Measurements from ENCODE around the gene NR4A1.
A peak's percentile ranks its signal among the peaks of the same experiment; 100 is the strongest.
"Not testable (repeated sequence)": the region's sequence is repeated elsewhere in the genome, so short reads cannot be mapped to it uniquely, and the experiment has no call there.

NR4A1 gene

GRCh38 chr12:52090291-52090690 is 39.0 kb downstream of the NR4A1 start:
- H3K27ac Mint-ChIP-seq = no peak overlapping the region
- H3K27me3 Mint-ChIP-seq = peaks cover 65% of the 10 kb centered on the region
- no peaks in the 10 kb centered on the region for H3K4me1 Mint-ChIP-seq (ENCODE audit: low read depth)
- H3K4me3 Mint-ChIP-seq = no peak overlapping the region
- no peaks in the 10 kb centered on the region for H3K9me3 Mint-ChIP-seq
- intact Hi-C loops (cut with micrococcal nuclease) = no loop called here
- no peaks in the 10 kb centered on the region for H3K36me3 Mint-ChIP-seq (ENCODE audit: low read depth)

GRCh38 chr12:52091061-52091460 is 39.8 kb downstream of the NR4A1 start:
- Mint-ChIP-seq H3K36me3 (ENCODE audit: low read depth) (no peaks in the 10 kb centered on the region), H3K27ac (no peak overlapping the region), H3K4me1 (ENCODE audit: low read depth) (no peaks in the 10 kb centered on the region), H3K27me3 (peaks cover 60% of the 10 kb centered on the region), H3K4me3 (no peak overlapping the region), H3K9me3 (no peaks in the 10 kb centered on the region)
- intact Hi-C loops (cut with micrococcal nuclease) = no loop called here

DNA sequence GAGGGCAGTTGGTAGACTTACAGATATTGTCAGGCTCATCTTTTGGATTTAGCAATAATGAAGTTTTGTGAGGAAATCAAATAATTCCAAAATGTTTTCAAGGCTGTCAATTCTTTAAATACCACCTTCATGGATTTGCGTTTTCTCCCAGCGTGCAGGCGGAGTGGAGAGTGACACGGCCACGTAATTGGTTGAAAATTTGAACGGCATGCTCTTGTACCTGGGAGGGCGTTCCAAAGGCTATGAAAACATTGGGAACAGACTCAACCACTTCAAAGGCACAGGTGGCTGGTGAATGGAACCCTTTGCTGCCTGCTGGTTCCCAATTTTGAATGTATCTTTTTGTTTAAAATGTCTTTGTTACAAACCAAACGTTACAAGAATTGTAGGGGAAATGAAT is 40.6 kb downstream of the NR4A1 start:
- Mint-ChIP-seq H3K36me3 (ENCODE audit: low read depth) (no peaks in the 10 kb centered on the region), H3K9me3 (no peaks in the 10 kb centered on the region), H3K27me3 (peaks cover 55% of the 10 kb centered on the region), H3K27ac (no peak overlapping the region), H3K4me3 (no peak overlapping the region), H3K4me1 (ENCODE audit: low read depth) (no peaks in the 10 kb centered on the region)
- intact Hi-C loops (cut with micrococcal nuclease) = no loop called here

DNA sequence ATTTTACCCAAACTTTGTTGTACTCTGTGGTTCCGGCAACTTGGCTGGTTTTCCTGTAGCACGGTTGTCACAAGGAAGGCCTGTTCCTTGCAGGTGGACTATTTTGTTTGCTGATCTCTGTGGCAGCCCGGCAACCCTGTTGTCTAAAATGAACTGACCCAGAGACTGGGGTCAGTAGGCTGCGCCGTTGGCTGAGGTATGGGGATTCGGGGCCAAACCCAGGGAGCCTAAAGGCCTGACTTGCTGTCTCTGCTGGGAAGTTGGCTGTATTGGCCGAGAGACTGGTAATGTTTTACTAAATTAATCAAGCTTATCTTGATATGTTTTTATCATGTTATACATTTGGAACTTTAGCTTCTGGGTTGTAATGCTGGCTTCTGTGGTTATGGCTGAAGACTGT is 42.1 kb downstream of the NR4A1 start:
- peaks cover 46% of the 10 kb centered on the region for H3K27me3 Mint-ChIP-seq
- intact Hi-C loops (cut with micrococcal nuclease) = no loop called here
- no peak overlapping the region for H3K27ac Mint-ChIP-seq
- H3K36me3 Mint-ChIP-seq (ENCODE audit: low read depth) = no peaks in the 10 kb centered on the region
- H3K4me3 Mint-ChIP-seq = no peak overlapping the region
- no peaks in the 10 kb centered on the region for H3K4me1 Mint-ChIP-seq (ENCODE audit: low read depth)
- H3K9me3 Mint-ChIP-seq = no peaks in the 10 kb centered on the region

GRCh38 chr12:52096332-52097044 is 45.2 kb downstream of the NR4A1 start:
- H3K27ac Mint-ChIP-seq = no peak overlapping the region
- H3K9me3 Mint-ChIP-seq = no peaks in the 10 kb centered on the region
- intact Hi-C loops (cut with micrococcal nuclease) = no loop called here
- no peaks in the 10 kb centered on the region for H3K36me3 Mint-ChIP-seq (ENCODE audit: low read depth)
- no peak overlapping the region for H3K4me3 Mint-ChIP-seq
- peaks cover 30% of the 10 kb centered on the region for H3K27me3 Mint-ChIP-seq
- no peaks in the 10 kb centered on the region for H3K4me1 Mint-ChIP-seq (ENCODE audit: low read depth)

GRCh38 chr12:52097045-52097666 is 45.9 kb downstream of the NR4A1 start:
- H3K27me3 Mint-ChIP-seq = peaks cover 29% of the 10 kb centered on the region

GRCh38 chr12:52104431-52105089 is 53.3 kb downstream of the NR4A1 start:
- intact Hi-C loops (cut with micrococcal nuclease) = loop anchor here (2.0 kb wide), 1 partner anchor 14 kb away; no protein-coding TSS in a partner anchor
- Mint-ChIP-seq H3K27ac (peak overlapping the region; percentile 70), H3K27me3 (peaks cover 43% of the 10 kb centered on the region), H3K4me3 (peak overlapping the region; percentile 41), H3K4me1 (ENCODE audit: low read depth) (peaks cover 32% of the 10 kb centered on the region)
- not testable (repeated sequence) for H3K36me3 Mint-ChIP-seq (ENCODE audit: low read depth); H3K9me3 Mint-ChIP-seq

More at GRCh38 chr12:52097045-52097666, 45.9 kb downstream of the NR4A1 start:
- Mint-ChIP-seq H3K27ac (no peak overlapping the region), H3K4me1 (ENCODE audit: low read depth) (no peaks in the 10 kb centered on the region), H3K4me3 (no peak overlapping the region), H3K36me3 (ENCODE audit: low read depth) (no peaks in the 10 kb centered on the region), H3K9me3 (no peaks in the 10 kb centered on the region)
- intact Hi-C loops (cut with micrococcal nuclease) = no loop called here

Measured in dendritic cell treated with granulocyte-macrophage colony-stimulating factor and Interleukin-4, amounts not matched to agents 40 ng/mL and 50 ng/mL, for 4 days (primary cell).